ENCODE measurements around the gene DDX31. TPM values are rescaled to one million over a fixed set of nuclear protein-coding genes. Genes with fewer than 3 reads are reported as not detected.

The DDX31 gene
- total and polyA plus RNA-seq, 2 experiments from 2014 or later, result 7.3 to 13.1 TPM

DNA sequence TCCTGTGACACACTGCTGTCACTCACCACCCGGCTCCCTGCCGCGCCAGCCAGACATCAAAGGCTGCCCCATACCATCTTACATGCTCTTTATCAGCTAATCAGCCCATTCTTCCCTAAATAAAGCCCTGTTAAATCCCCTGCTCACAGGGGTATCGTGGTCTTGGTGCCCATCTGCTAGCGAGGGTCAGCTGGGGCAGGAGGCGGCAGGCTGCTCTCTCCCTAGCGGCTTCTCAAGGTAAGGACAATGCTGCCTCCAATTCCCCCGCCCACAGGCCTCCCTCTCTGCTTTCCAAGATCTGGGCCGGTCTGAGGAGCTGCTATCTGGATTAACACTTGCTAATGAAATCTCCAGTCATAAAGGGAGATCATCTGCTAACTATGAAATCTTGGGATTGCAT is 60.6 kb downstream of the DDX31 start:
- DNase-seq (ENCODE audit: low spot score), result no peak
- Histone ChIP-seq H3K4me3 (no peak overlapping the region), H3K36me3 (replicated peaks; ENCODE audit: insufficient read depth, low read depth) (no peaks in the 10 kb centered on the region), H3K27me3 (no peaks in the 10 kb centered on the region), H3K9me3 (ENCODE audit: low read depth) (no peaks in the 10 kb centered on the region), H3K79me2 (no peaks in the 10 kb centered on the region), H3K4me2 (no peak overlapping the region), H3K27ac (no peak overlapping the region), H3K9me2 (replicated peaks; ENCODE audit: insufficient read depth) (no peaks in the 10 kb centered on the region), H4K20me1 (ENCODE audit: insufficient read depth, poor library complexity, severe bottlenecking) (no peaks in the 10 kb centered on the region), H3K4me1 (ENCODE audit: insufficient read depth) (no peaks in the 10 kb centered on the region), H2AFZ (no peak overlapping the region)
- TF ChIP-seq EZH2 (IDR thresholded peaks at IDR 0.05; ENCODE audit: borderline replicate concordance) (no peak), CTCF (IDR thresholded peaks at IDR 0.05; ENCODE audit: poor library complexity) (no peak), EZH2phosphoT487 (IDR thresholded peaks at IDR 0.05; ENCODE audit: low read depth, severe bottlenecking, unreplicated experiment) (no peak)
- 87% methylated on average over 9 of the region's 9 CpGs for WGBS (ENCODE audit: low lambda C conversion rate, missing lambda C conversion rate)

- WGBS (ENCODE audit: low lambda C conversion rate, missing lambda C conversion rate), result 82% methylated on average over 6 of the region's 6 CpGs
- Histone ChIP-seq H3K27me3 (no peaks in the 10 kb centered on the region), H3K27ac (no peak overlapping the region), H3K36me3 (replicated peaks; ENCODE audit: insufficient read depth, low read depth) (no peaks in the 10 kb centered on the region), H3K4me2 (no peak overlapping the region), H3K4me3 (no peak overlapping the region), H2AFZ (no peak overlapping the region), H4K20me1 (ENCODE audit: insufficient read depth, poor library complexity, severe bottlenecking) (no peaks in the 10 kb centered on the region), H3K9me3 (ENCODE audit: low read depth) (no peaks in the 10 kb centered on the region), H3K9me2 (replicated peaks; ENCODE audit: insufficient read depth) (no peaks in the 10 kb centered on the region), H3K4me1 (ENCODE audit: insufficient read depth) (no peaks in the 10 kb centered on the region), H3K79me2 (no peaks in the 10 kb centered on the region)
- no peak for DNase-seq (ENCODE audit: low spot score)
- no peak for TF ChIP-seq EZH2phosphoT487 (IDR thresholded peaks at IDR 0.05; ENCODE audit: low read depth, severe bottlenecking, unreplicated experiment)
- no peak for TF ChIP-seq CTCF (IDR thresholded peaks at IDR 0.05; ENCODE audit: poor library complexity)
- TF ChIP-seq EZH2 (IDR thresholded peaks at IDR 0.05; ENCODE audit: borderline replicate concordance), result no peak
Measured at GRCh38 chr9:132606066-132606465, 63.7 kb downstream of the DDX31 start.

- Histone ChIP-seq H3K79me2 (no peaks in the 10 kb centered on the region), H3K9me3 (ENCODE audit: low read depth) (no peaks in the 10 kb centered on the region), H3K36me3 (replicated peaks; ENCODE audit: insufficient read depth, low read depth) (no peaks in the 10 kb centered on the region), H4K20me1 (ENCODE audit: insufficient read depth, poor library complexity, severe bottlenecking) (no peaks in the 10 kb centered on the region), H2AFZ (no peak overlapping the region), H3K4me3 (no peak overlapping the region), H3K27me3 (no peaks in the 10 kb centered on the region), H3K27ac (no peak overlapping the region), H3K9me2 (replicated peaks; ENCODE audit: insufficient read depth) (no peaks in the 10 kb centered on the region), H3K4me1 (ENCODE audit: insufficient read depth) (no peaks in the 10 kb centered on the region), H3K4me2 (no peak overlapping the region)
- TF ChIP-seq EZH2phosphoT487 (IDR thresholded peaks at IDR 0.05; ENCODE audit: low read depth, severe bottlenecking, unreplicated experiment), result no peak
- TF ChIP-seq EZH2 (IDR thresholded peaks at IDR 0.05; ENCODE audit: borderline replicate concordance), result no peak
- TF ChIP-seq CTCF (IDR thresholded peaks at IDR 0.05; ENCODE audit: poor library complexity), result no peak
- 95% methylated on average over 6 of the region's 6 CpGs for WGBS (ENCODE audit: low lambda C conversion rate, missing lambda C conversion rate)
- DNase-seq (ENCODE audit: low spot score), result no peak
Measured at GRCh38 chr9:132605387-132605786, 64.4 kb downstream of the DDX31 start.

GRCh38 chr9:132602207-132602606 is 67.6 kb downstream of the DDX31 start:
- Histone ChIP-seq H3K4me3 (no peak overlapping the region), H4K20me1 (ENCODE audit: insufficient read depth, poor library complexity, severe bottlenecking) (no peaks in the 10 kb centered on the region), H3K27me3 (no peaks in the 10 kb centered on the region), H3K4me2 (no peak overlapping the region), H3K79me2 (no peaks in the 10 kb centered on the region), H3K9me3 (ENCODE audit: low read depth) (no peaks in the 10 kb centered on the region), H3K27ac (no peak overlapping the region), H3K4me1 (ENCODE audit: insufficient read depth) (no peaks in the 10 kb centered on the region), H2AFZ (no peak overlapping the region), H3K9me2 (replicated peaks; ENCODE audit: insufficient read depth) (no peaks in the 10 kb centered on the region), H3K36me3 (replicated peaks; ENCODE audit: insufficient read depth, low read depth) (no peaks in the 10 kb centered on the region)
- DNase-seq (ENCODE audit: low spot score), result no peak
- TF ChIP-seq EZH2phosphoT487 (IDR thresholded peaks at IDR 0.05; ENCODE audit: low read depth, severe bottlenecking, unreplicated experiment), result no peak
- no peak for TF ChIP-seq CTCF (IDR thresholded peaks at IDR 0.05; ENCODE audit: poor library complexity)
- no peak for TF ChIP-seq EZH2 (IDR thresholded peaks at IDR 0.05; ENCODE audit: borderline replicate concordance)
- WGBS (ENCODE audit: low lambda C conversion rate, missing lambda C conversion rate), result 61% methylated on average over 3 of the region's 3 CpGs

Data from hepatocyte (in vitro differentiated cells).